HG03175 (cell line): ENCODE data around the gene FAM3D.

ENCODE experiments used
- ATAC-seq: cut with Tn5 transposase; IDR thresholded peaks from one replicate; pipeline ENCODE4 v1.9.1; 2021; ENCODE audit warnings: mild to moderate bottlenecking, moderate library complexity; ENCODE audit not compliant: unreplicated experiment

FAM3D gene

DNA sequence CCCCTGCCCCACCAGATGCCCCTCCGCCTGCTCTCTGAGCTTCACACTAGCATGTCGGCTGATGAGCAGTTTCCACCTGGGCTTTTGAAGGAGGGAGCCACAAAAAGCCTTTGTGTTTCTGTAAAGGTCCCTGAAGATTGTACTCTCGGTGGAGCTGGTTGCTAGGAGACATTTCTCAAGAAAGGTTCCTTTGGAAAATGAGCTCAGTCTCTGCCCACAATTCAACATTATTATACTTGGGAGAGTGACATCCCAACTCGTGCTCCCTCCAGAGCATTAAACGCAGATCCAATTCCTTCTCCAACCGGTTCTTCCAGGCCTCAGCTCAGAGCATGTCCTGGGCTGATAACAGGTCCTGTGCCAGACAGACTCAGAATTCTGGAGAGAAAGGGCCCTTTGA lies 62.5 kb downstream of the FAM3D start:
- no peak for ATAC-seq

DNA sequence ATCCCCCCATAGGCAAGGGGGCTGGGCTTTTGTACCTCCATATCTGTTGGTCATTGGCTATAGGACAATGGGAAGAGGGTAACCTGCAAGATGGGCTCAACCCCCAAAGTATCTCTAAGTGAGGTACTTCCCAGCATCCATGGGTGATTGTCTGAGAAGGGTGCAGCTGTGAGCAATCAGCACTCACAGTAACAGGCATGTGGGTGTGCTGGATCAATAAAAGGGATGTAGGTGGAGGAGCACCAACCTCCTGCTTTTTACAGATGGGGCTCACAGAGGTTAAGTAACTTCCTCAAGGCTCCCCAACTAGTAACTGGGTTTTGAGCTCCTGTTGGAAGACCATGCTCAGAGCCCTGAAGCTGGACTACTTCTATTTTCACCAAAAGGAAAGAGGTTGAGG lies 63.0 kb downstream of the FAM3D start:
- ATAC-seq, result no peak

DNA sequence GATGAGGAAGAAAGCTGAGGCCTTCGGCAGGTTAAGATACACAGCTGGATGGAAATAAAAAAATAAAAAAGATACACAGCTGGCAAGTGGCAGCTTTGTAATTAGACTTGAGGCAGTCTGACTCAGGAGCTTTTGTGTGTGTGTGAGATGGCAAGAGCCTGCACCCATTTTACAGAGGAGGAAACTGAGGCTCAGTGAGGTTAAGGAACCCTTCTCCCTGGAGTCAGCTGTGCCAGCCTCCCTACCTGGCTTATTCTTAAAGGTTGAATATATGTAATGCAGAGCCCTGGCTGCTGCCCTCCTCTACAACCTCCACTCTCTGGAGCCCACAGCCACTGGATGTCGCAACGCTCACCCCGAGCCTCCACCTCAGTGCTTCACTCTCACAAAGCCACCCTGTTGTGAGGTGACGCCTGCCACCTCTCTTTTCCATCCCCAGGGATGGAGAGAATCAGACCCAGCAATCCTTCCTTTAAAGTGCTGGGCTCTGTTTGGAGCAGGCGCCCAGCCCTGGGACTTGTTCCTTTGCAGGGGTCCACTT lies 68.7 kb downstream of the FAM3D start:
- ATAC-seq, result no peak

DNA sequence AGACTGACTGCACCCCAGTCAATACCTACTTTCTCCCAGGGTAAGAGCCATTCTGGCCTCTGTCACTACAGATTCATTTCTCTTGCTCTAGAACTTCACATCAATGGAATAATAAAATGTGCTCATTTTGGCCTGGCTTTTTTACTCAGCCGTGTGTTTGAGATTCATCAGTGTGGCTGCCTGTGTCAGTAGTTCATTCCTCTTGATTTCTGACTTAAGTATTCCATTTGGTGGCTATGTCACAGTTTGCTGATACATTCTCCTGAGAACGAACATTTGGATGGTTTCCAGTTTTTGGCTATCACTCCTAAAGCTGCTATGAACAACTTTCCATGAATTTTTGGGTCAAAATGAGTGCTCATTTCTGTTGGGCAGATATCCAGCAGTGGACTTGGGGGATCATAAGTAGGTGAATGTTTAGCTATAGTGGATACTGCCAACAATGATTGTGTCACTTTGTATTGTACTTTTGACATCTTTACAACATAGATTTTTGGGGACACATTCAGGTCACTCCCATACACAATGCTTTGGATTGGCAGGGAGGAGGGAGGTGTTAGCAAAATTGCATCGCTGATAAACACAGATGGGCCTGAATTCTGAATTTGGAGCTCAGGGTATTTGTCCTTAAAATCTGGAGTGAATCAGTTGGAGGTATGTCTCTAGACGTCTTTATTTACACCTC lies 69.6 kb downstream of the FAM3D start:
- no peak for ATAC-seq

DNA sequence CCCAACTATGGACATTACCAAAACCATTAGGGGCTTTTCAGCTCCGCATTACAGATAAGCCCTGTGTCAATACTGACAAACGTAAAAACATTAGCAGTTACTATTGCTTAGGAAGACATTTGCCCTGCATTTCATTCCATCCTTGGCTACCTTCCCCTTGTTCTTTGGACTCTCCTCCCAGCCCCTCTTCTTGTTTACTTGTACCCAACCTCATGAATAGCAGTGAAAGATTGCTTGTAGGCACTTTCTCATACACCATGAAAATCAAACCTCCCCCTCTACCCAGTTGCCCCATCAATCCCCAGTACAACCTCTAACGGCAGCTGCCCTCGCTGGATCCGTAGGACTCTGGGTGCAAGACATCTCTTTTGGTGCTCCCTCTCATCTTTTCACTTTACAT lies 72.5 kb downstream of the FAM3D start:
- ATAC-seq, result no peak

DNA sequence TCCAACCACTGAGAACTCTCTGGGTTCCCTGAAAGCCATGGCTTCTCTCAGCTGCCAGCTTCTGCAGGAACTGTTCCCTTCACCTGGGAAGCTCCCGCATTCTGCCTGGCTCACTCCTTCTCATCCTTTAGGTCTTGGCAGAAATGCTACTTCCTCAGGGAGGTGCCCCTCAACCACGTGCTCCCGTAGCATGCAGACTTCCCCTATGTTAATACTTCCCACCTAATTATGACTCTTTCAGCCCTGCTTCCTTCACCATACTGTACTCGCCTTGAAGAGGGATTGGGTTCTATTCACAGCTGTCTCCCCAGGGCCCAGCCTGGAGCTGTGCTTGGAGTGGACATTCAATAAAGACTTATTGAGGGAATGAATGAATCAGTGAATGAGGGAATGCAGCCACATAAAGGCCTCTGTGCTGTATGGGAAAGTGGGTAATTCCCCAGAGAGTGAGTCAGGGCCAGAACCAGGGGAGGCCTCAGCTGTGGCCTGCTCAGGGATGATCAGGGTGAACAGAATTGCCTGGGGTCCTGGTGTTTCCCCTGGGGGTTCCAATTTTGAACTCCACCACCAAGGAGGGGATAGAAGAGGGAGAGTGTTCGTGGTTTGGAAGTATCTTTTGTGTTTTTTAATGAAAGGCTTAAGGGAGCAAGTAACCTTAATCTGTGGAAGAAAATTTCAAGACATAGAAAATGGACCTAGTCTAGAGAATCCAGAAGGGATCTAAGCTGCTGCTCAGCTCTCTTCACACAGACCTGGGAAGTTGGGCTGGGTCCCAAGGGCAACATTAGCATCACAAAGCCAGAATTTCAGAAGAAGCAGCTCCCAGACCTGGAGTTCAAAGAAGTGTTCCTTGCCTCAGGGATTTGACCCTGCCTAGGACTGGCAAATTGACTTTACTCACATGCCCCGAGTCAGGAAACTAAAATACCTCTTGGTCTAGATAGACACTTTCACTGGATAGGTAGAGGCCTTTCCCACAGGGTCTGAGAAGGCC lies 74.8 kb downstream of the FAM3D start:
- no peak for ATAC-seq

DNA sequence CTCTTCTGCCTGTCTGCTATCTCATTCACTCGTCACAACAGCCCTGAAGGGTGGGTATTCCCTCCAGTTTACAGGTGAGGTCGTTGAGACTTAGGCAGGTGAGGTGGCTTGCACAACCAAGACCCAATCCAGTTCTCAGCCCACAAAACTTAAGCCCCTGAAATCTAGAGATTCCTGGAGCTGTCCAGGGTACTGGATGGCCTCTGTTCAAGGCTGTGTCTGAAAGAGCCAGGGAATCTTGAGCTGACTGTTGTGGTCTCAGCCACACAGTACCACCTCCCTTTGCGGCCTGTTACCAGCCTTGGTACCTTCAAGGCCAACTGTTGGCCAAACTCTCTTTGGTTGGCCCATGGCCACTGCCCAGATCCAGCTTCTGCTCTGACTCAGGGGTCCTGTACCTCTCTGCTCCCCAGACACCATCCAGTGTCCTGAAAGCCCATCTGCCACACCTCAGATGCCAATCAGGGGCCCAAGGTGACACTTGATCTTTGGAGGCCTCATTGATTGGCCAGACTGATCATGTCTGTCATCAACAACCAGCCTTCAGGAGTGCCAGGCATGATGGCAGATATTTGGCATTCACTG lies 78.5 kb downstream of the FAM3D start:
- no peak for ATAC-seq

DNA sequence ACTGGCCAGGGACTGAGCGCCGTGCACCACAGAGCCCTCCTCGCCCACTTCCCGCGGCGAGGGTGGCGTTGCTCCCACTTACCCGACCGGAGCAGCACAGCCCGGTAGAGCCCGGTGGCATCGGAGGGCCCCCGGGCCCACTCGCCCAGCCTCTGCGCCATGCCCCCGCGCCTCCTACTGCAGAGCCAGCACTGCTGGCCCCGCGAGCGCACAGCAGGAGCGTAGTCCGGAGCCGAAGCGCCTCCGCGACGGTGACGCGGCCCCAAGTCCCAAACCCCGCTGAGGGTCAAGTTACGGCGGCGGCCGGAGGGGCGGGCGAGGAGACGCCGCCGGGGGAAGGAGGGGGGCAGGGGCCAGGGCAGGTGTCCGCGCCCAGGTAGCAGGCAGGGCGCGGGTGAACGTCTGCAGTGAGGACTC lies 79.8 kb downstream of the FAM3D start:
- ATAC-seq, result no peak

DNA sequence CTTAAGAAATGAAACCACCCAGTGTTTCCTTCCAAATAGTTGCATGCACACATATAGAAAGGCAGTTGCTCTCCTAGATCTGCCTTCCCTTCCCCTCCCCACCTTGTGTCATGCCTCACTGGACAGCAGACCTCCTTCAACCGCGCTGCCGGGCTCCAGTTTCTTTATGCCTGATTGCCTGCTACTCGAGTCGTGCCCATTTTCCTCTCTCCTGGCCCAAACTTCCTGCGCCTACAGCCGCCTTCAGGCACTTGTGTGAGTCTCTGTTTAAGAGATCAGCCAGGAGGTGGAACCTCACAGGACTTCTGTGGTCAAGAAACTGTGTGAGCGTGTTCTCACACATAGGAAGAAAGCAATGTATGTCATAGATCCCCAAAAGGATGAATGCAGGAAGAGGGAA lies 80.6 kb downstream of the FAM3D start:
- ATAC-seq, result no peak

DNA sequence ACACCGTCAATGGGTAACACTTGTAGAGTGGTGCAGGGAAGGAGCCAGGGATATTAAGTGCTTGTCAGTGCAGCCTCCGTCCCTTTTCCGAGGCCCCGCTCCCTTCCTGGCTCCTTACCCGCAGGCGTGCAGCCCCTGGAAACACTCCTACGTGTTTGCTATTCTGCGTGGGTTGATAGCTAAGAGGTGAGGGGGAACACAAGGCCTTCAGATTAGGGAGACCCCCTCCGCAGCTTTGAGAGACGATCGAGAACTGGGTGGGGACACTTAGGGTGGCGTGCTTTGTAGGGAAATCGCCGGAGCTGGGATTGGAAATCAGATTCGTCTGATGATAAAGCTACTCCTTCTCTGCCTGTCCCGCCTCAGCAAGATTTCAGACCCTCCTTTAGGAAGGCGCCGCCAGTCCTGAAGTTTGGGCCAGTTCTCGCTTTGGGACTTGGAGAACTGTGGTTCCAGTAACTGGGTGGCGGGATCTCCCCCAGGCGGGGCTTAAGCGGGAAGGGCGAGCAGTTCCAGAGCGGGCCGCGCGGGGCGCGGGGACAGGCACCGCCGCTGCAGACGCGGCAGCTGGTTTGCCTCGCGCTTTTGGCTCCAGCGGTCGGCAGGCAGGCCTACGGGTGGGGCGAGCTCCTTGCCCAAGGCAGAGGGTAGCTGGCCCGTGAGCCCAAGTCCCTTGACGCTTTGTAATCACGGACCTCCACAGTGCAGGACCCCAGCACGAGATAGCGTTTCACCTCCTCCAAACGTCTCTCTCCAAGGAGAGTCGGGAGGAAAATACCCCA lies 81.4 kb downstream of the FAM3D start:
- ATAC-seq, result peak; percentile 73

DNA sequence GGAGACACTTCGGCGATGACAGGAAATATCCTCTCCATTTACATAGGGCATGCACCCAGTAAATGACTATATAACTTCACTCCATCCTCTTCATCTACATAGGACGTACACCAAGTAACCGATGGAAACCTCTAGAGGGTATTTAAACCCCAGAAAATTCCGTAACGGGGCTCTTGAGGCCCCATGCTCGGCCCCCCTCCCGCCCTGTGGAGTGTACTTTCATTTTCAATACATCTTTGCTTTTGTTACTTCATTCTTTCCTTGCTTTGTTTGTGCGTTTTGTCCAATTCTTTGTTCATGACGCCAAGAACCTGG lies 81.9 kb downstream of the FAM3D start:
- no peak for ATAC-seq
